Placental epithelial cell (primary cell): ENCODE data around the gene MYL3. TPM values are rescaled to one million over a fixed set of nuclear protein-coding genes. Genes with fewer than 3 reads are reported as not detected.

Source experiments
- total RNA-seq: library from RNA; depleted of rRNA; stranded (reverse); fragments of >200 nt; gene quantifications from 2 replicates; pipeline ENCODE4 v1.2.3, GENCODE V29; 2012

Gene MYL3
- 0.65 and 6.3 TPM in 2 replicates for total RNA-seq

GRCh38 chr3:46863261-46863782, at the start of gene MYL3:
MYL3 (minus strand) TSS chr3:46863444; CDS start chr3:46863390, 54 bp downstream.

DNA sequence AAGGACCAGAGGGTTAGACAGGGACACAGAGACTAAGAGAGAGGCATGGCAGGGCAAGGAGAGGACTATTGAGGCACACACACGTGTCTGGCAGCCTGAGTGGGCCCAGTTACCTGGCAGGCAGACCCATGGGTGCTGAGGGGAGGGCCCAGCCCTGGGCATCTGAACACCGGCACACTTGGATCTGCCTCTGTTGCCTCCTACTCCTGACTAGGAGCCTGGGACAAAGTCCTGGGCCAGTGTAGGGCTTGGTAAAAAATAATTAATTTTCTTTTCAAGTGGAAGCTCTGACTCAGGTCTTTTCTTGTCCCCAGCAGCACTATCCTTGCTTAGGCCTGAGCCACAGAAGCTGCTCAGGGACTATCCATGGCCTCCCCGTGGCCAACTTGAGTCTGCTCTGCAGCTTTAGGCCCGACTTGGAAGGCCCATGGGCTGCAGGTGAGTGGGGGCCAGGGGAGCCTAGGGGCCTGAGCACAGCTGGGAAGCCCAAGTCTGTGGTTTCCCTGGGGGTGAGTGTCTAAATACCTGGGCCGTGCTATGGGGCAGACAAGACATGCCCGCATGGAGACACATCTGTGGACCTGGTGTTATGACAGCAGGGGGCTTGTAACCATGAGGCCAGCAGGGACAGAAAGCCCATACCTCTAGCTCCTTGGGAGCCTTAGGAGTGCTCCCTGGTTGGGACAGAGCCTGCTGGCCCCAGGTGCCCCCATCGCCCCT, 14.3 kb upstream of the MYL3 start, which contains the start of gene PTH1R:
Gene PTH1R (plus strand): TSS at position 316 of the 720 bp plus-strand sequence. CDS start 5,839 bp downstream, outside the sequence.

Other genes with a start within 250 kb of the MYL3 start
- 23.6 and 37.2 TPM in 2 replicates for gene ALS2CL, start 169.8 kb downstream of the MYL3 start, total RNA-seq
- 0.22 TPM in 1 of 2 replicates, not detected in the other for gene TMIE, start 162.1 kb downstream of the MYL3 start, total RNA-seq
- 0.54 and 4.3 TPM in 2 replicates for gene PRSS50, start 145.6 kb downstream of the MYL3 start, total RNA-seq
- gene PTH1R, start 14.3 kb upstream of the MYL3 start, total RNA-seq = 8.0 and 12.6 TPM in 2 replicates
- gene CCDC12, start 113.3 kb upstream of the MYL3 start, total RNA-seq = 32.1 and 41.6 TPM in 2 replicates
- 30.6 and 36.7 TPM in 2 replicates for gene NBEAL2, start 116.2 kb upstream of the MYL3 start, total RNA-seq